SK-N-MC (cell line): ENCODE results near the gene PARD3.

ENCODE experiments used
- EZH2 ChIP-seq: fragments of 200-600 bp; sonication (generic); IDR thresholded peaks from one replicate; pipeline ENCODE4 v1.6.1; 2017; ENCODE audit warnings: antibody characterized with exemption
- FOXP2 ChIP-seq: optimal IDR thresholded peaks from 2 replicates; pipeline ENCODE3; 2011; ENCODE audit warnings: mild to moderate bottlenecking, moderate library complexity; ENCODE audit not compliant: insufficient read depth; ENCODE audit errors: extremely low read length, control extremely low read depth
- POLR2AphosphoS5 ChIP-seq: IDR thresholded peaks from 2 replicates; pipeline ENCODE4 v1.6.1; 2012; ENCODE audit warnings: mild to moderate bottlenecking, low read depth, low read length, borderline replicate concordance

DNA sequence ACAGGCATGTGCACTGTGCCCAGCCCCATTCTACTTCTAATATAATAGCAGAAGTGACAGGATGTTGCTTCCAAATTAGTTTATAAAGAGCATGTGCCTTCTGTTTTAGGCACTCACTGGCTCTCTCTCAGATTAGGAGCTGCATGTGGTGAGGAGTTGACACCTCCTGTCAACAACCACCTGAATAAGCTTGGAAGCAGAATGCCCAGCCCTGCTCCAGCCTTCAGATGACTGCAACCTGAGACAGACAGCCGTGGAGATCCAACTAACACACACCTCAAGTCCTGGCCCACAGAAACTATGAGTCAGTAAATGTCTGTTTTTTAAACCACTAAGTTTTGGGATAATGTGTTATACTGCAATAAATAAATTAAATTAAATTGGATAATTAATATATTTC, 54.5 kb downstream of the PARD3 start:
- TF ChIP-seq POLR2AphosphoS5, result no peak
- TF ChIP-seq EZH2, result no peak
- no peak for TF ChIP-seq FOXP2
